HuH-7 (cell line): Measurements from ENCODE around the gene CYP11A1.
A peak's percentile ranks its signal among the peaks of the same experiment; 100 is the strongest.

ENCODE experiments used
- DNase-seq: peaks from one replicate; pipeline ENCODE4 v3.0.0; 2011; ENCODE audit warnings: low spot score

CYP11A1 gene

GRCh38 chr15:74388363-74388951, 21.0 kb upstream of the CYP11A1 start:
- DNase-seq: no peak

DNA sequence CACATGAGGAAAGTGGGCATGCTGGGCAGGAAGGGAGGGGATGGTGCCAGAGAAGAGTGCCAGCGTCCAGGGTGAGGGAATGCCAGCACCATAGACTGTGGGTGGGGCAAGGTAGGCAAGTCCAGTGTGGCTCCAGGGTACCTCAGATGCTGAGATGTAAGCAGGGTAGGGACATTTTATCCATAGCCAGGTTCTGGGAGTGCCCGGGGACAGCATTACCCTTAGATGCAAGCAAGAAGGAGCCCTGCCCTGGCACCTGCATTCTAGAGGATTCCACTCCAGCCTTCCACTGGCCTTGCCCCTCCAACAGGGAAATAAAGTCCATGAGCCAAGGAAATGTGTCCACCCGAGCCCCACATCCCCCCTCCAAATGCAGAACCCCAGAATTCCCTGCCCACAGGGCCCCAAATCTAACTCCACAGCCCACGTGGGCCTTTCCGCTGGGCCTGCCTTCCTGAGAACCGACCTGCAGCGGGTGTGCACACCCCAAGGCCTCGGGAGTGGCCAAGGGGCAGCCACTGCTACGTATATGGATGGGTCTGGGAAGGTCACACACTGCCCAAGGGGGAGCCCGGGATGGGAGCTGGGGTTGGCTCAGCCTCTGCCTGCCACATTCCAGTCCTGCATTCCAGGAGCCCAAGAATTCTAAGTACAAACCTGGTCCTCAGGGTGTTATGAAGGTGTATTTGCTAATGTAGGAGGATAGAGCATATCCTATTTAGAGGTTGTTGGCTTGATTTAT, 20.3 kb upstream of the CYP11A1 start:
- no peak for DNase-seq

DNA sequence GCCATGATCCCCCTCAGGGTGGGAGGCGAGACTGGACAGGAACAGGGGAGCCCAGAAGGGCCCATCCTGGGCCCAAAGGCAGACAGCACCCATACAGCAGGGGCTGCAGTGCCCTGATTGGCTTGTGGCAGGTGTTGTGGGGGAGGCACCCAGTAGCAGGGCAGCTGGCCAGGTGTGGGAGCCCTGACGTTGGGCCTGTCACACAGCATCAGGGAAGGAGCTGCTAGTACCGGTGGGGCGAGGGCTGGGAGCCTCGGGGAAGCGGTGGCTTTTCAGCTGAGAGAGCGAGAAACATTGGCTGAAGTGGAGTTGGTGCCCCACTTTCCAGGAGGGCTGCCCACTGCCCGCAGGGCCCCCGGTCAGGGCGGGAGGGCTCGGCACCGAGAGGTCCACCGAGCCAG, 19.7 kb upstream of the CYP11A1 start:
- DNase-seq: no peak

DNA sequence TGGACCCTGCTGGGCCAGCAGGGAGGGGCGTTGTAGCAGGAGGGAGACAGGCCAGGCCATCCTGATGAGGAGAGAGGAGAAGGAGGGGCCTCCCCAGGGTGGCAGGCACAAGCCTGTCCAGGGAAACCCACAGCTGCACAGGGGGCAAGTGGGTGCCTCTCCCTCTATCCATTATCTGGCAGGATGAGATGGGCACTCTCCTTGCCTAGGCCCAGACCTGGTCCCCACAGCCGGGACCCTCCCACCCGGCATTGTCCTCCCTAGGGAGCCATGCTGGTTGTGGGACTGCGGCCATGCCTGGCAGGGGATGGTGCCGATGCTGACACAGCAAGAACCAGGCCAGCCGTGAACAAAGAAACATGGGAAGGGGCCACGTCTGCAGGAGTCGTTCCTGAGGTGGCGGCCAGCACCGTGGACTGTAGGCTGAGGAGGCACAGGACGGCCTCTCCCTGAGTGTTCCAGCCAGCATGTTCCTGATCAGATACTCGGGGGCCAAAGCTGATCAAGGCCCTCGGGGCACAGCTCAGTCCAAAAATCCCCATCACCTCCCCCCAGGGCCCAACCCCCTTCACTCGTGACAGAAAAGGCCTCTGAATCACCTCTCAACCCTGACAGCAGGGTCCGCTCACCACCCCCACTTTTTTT, 19.2 kb upstream of the CYP11A1 start:
- DNase-seq: no peak

DNA sequence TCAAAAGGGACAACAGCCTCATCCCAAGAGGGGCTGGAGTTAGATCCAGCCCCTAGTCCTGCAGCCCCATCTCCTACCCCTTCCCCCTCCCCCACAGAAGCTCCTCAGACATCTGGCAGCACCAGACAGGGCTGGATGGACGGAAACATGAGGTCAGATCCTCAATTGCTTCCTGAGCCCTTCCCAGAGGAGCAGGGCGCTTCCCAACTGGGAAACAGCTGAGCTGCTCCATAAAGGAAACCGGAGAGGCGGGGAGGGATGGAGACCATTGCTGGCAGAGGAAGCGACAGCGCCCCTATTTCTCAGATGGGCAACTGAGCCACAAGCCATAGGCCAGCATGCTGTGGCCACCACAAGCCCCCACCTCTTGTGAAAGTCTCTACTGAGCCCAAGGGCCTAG, 18.3 kb upstream of the CYP11A1 start:
- no peak for DNase-seq

- no peak for DNase-seq
These were observed 17.6 kb upstream of the CYP11A1 start for GRCh38 chr15:74384881-74385643.

GRCh38 chr15:74384566-74384880, 17.1 kb upstream of the CYP11A1 start:
- DNase-seq: no peak

GRCh38 chr15:74383695-74384565, 16.5 kb upstream of the CYP11A1 start:
- DNase-seq: no peak

DNA sequence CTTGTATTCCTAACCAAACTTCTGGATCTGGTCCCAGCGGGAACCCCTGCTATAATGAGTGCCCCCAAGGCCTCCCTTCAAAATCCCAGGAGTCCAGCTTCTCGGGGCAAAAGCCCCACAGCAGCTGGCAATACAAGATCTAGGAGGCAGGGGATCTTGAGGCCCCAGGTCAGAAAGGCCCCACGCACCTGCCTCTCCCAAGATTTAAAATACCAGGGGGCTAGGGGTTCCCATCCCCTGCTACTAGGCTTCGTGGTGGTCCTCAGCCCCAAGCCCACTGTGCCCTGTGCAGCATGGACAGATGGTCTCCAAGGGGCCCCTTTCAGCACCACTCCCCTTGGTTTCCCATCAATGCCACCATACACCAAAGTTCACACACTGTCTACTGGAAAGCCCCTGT, 15.8 kb upstream of the CYP11A1 start:
- no peak for DNase-seq

DNA sequence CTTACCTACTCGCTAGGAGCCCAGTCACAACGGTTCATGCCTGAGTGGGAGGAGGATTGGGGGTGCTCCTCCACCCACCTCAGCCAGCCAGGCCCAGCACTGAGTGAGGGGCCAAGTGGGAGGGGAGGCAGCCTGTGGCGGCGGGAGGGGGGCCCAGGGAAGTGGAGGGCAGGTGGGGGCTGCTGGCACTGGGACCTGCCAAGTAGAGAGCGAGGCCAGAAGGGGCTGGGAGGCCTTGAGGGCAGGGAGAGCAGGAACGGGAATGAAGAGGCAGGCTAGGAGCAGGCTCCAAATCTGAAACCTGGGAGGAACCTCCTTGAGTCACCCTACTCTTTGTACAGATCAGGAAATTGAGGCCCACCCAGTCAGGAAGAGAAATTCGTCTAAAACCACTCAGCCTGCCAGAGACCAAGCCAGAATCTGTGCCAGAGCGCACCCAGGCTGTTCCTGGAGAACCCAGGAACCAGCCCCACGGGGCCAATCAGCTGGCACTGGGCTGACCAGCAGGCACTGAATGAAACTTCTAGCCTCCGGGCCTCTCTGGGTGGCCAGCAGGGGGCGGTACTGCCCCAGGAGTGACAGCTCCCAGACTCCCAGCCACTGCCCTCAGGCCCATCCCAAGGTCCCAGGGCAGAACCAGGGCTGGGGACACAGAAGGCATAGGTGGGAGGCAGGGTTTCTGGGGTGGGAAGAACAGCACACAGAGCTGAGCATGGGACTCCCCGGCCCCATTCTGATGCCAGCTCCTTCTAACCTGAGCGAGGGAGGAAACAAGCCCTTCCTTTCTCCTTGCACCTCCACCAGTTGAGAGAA, 14.8 kb upstream of the CYP11A1 start:
- DNase-seq: peak; percentile 99

- DNase-seq: no peak
These were observed 14.0 kb upstream of the CYP11A1 start for GRCh38 chr15:74381481-74381880.

GRCh38 chr15:74381190-74381453, 13.7 kb upstream of the CYP11A1 start:
- no peak for DNase-seq

DNA sequence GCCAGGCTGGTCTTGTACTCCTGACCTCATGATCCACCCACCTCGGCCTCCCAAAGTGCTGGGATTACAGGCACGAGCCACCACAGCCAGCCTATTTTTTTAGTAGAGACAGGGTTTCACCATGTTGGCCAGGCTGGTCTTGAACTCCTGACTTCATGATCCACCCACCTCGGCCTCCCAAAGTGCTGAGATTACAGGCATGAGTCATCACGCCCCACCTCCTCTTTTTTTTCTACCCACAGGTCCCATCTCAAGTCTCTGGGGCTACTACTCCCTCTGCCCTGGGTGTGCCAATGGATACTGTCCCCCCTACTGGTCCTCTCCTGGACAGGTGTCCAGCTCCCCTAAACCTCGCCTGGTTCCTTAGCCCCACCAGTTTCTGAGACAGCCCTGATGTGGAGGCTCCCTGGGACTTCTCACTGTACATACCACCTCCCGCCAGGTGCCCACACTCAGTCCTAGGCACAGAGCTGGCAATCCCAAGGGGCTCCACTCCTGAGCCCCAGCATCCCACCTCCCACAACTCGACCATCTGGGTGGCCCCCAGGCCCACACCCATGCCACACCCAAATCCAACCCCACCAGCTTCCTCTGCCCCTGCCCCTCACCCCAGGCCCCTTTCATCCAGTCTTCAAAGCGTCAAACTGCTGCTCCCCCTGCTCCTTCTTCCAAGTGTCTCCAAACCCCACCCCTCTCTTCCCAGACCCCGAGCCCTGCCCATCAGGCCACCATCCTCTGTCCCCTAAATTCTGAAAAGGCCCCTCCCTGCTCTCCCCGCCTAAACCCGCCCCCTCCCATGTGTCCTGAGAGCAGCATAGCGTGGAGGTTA, 13.1 kb upstream of the CYP11A1 start:
- DNase-seq: no peak

- DNase-seq: no peak
These were observed 11.4 kb upstream of the CYP11A1 start for GRCh38 chr15:74378848-74379247.

DNA sequence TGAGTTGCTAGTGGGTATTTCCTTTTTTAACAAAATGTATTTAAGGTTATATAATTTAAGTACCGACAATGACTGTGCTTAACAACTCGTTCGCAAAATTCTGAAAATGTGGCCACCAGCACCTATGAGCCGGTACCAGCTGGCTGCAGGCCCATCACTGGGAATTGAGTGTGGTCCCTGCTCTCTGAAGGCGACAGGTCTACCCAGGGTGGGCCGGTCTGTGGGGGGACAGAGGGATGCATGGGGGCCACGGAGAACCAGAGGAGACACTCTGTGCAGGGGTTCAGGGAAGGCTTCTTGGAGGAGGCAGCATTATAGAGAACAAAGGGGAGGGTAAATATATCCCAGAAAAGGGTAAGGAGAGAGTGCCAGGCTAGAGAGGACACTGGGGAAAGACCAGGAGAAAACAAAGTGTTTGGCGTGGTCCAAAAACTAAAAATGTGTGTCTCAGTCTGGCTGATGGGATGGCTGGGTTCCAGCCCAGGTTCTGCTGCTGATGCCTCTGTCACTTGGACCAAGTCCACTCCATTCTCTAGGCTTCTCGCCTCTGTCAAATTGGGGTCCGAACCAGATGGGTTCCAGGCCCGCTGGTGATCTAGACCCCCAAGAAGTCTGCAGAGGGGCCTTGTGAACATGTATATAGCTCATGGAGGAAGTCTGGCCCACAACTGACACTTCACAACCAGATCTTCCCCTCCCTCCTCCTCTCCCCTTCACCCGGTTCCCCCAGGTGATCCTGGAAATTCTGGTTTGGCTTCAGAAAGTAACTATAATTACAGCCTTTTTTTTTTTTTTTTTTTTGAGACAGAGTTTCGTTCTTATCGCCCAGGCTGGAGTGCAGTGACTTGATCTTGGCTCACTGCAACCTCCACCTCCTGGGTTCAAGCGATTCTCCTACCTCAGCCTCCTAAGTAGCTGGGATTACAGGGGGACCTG, 10.7 kb upstream of the CYP11A1 start:
- no peak for DNase-seq

- no peak for DNase-seq
These were observed 9.6 kb upstream of the CYP11A1 start for GRCh38 chr15:74376825-74377581.

- no peak for DNase-seq
These were observed 8.8 kb upstream of the CYP11A1 start for GRCh38 chr15:74376226-74376625.

DNA sequence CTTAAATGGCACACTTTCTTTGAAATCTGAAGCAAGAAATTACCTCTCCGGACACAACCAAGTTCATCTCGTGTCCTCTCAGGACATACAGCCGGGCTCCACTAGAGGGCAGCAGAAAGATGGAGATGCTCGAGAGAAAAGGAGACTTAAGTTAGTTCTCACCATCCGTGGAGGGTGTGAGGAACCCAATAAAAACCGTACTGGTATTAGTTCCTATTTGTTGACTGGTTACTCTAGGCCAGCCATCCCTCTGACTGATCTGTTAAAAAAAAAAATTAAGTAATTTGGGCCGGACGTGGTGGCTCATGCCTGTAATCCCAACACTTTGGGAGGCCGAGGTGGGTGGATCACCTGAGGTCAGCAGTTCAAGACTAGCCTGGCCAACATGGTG, 7.9 kb upstream of the CYP11A1 start:
- peak; percentile 85 for DNase-seq
